AG08396 (cell line): Measurements from ENCODE around the gene S100A16.
"Not testable (repeated sequence)": the region's sequence is repeated elsewhere in the genome, so short reads cannot be mapped to it uniquely, and the experiment has no call there.

Source experiments
- DNase-seq: peaks from one replicate; pipeline ENCODE4 v3.0.0; 2012; ENCODE audit warnings: low spot score, mixed read lengths

S100A16 gene

GRCh38 chr1:153562021-153562420 lies 50.9 kb downstream of the S100A16 start:
- DNase-seq, result not testable (repeated sequence)

- DNase-seq, result no peak
These were observed 51.4 kb downstream of the S100A16 start for GRCh38 chr1:153561466-153561985.

GRCh38 chr1:153560771-153561465 lies 52.0 kb downstream of the S100A16 start:
- no peak for DNase-seq

GRCh38 chr1:153560241-153560640 lies 52.7 kb downstream of the S100A16 start:
- DNase-seq, result no peak

GRCh38 chr1:153557877-153558276 lies 55.1 kb downstream of the S100A16 start:
- DNase-seq, result no peak
